ENCODE data around the gene VAV1.

VAV1 gene

GRCh38 chr19:6801485-6802086, 29.1 kb downstream of the VAV1 start (continued):
- TF ChIP-seq ZNF645 (tag by site-specific recombination; IDR thresholded peaks at IDR 0.05) (no peak), ZNF146 (tag by site-specific recombination; IDR thresholded peaks at IDR 0.05) (no peak), GLIS2 (tag by site-specific recombination; IDR thresholded peaks at IDR 0.05) (no peak; the same call in 1 of the 2 replicates), ZBTB48 (tag by site-specific recombination; IDR thresholded peaks at IDR 0.05) (no peak), ATF2 (tag by site-specific recombination; IDR thresholded peaks at IDR 0.05; ENCODE audit: low read depth) (no peak), ZNF416 (tag by site-specific recombination; IDR thresholded peaks at IDR 0.05) (no peak), ZSCAN30 (tag by site-specific recombination; IDR thresholded peaks at IDR 0.05) (no peak), ZBTB17 (tag by site-specific recombination; IDR thresholded peaks at IDR 0.05) (peak; percentile 41; the same call in 1 of the 2 replicates), ZNF624 (tag by site-specific recombination; IDR thresholded peaks at IDR 0.05) (no peak), ZBTB10 (tag by site-specific recombination; IDR thresholded peaks at IDR 0.05) (no peak), KLF1 (tag by site-specific recombination; IDR thresholded peaks at IDR 0.05) (no peak), ZNF10 (tag by site-specific recombination; IDR thresholded peaks at IDR 0.05) (no peak), ZNF112 (tag by site-specific recombination; IDR thresholded peaks at IDR 0.05) (no peak), ZNF324 (tag by site-specific recombination; IDR thresholded peaks at IDR 0.05) (no peak), ZNF18 (tag by site-specific recombination; IDR thresholded peaks at IDR 0.05) (peak; percentile 69; the same call in 1 of the 2 replicates), ZNF121 (tag by site-specific recombination; IDR thresholded peaks at IDR 0.05) (no peak), ZBTB8A (tag by site-specific recombination; IDR thresholded peaks at IDR 0.05) (no peak), PRDM6 (tag by site-specific recombination; IDR thresholded peaks at IDR 0.05) (no peak), ZBTB11 (tag by site-specific recombination; conservative IDR thresholded peaks at IDR 0.05; ENCODE audit: low read depth) (peak; percentile 10; the same call in 1 of the 2 replicates), ZFHX2 (tag by site-specific recombination; conservative IDR thresholded peaks at IDR 0.05) (0 out of 2 replicates have a peak, but pooled peaks have one; percentile 11), ZNF292 (tag by site-specific recombination; IDR thresholded peaks at IDR 0.05; ENCODE audit: borderline replicate concordance, low read depth) (no peak), ZBTB44 (tag by site-specific recombination; IDR thresholded peaks at IDR 0.05) (no peak), ZNF791 (tag by site-specific recombination; IDR thresholded peaks at IDR 0.05) (no peak), ZXDB (tag by site-specific recombination; IDR thresholded peaks at IDR 0.05) (0 out of 2 replicates have a peak, but pooled peaks have one; percentile 16), ZBTB20 (tag by site-specific recombination; IDR thresholded peaks at IDR 0.05) (0 out of 2 replicates have a peak, but pooled peaks have one; percentile 18), ZNF514 (tag by site-specific recombination; IDR thresholded peaks at IDR 0.05) (no peak)

Data from HEK293 (cell line).